ENCODE data around the gene USP13. TPM values are rescaled to one million over a fixed set of nuclear protein-coding genes. Genes with fewer than 3 reads are reported as not detected.

USP13 gene
- total and polyA plus RNA-seq, 5 donors from 2014 or later = 3.2 to 6.5 (median 3.7) TPM

- Histone ChIP-seq H3K27me3 (ENCODE audit: control insufficient read depth, insufficient read depth, low read length) (peaks cover 1% of the 10 kb centered on the region), H3K36me3 (ENCODE audit: control insufficient read depth, insufficient read depth, low read length) (no peaks in the 10 kb centered on the region), H3K4me3 (ENCODE audit: low read depth, low read length) (no peak overlapping the region), H3K27ac (ENCODE audit: insufficient read depth, low read length, poor library complexity, severe bottlenecking) (no peak overlapping the region), H3K4me1 (ENCODE audit: control insufficient read depth, insufficient read depth, low read length, poor library complexity, severe bottlenecking) (no peaks in the 10 kb centered on the region), H3K9me3 (ENCODE audit: control insufficient read depth in 2 of 2, low read length in 2 of 2) (no peaks in the 10 kb centered on the region)
- ATAC-seq (ENCODE audit: low read depth in 2 of 2) = no peak
- Mint-ChIP-seq H3K9me3 (peaks cover 0 to 2% (median 0%) of the 10 kb centered on the region in 7 donors), H3K4me1 (peaks cover 0 to 2% (median 0%) of the 10 kb centered on the region in 4 donors), H3K27ac (no peak overlapping the region), H3K27me3 (peaks cover 13% of the 10 kb centered on the region), H3K4me3 (no peak overlapping the region), H3K36me3 (no peaks in the 10 kb centered on the region)
- DNase-seq = no peak
Observed at GRCh38 chr3:179825527-179826246, 172.8 kb downstream of the USP13 start.

GRCh38 chr3:179826247-179826637 lies 173.4 kb downstream of the USP13 start:
- Mint-ChIP-seq H3K9me3 (no peaks in the 10 kb centered on the region), H3K27ac (no peak overlapping the region), H3K27me3 (peaks cover 9% of the 10 kb centered on the region), H3K36me3 (no peaks in the 10 kb centered on the region), H3K4me1 (peaks cover 0 to 2% (median 0%) of the 10 kb centered on the region in 4 donors), H3K4me3 (no peak overlapping the region)
- no peak overlapping the region for H3K4me3 ChIP-seq (ENCODE audit: low read depth, low read length)
- H3K4me1 ChIP-seq (ENCODE audit: control insufficient read depth, insufficient read depth, low read length, poor library complexity, severe bottlenecking) = no peaks in the 10 kb centered on the region
- ATAC-seq (ENCODE audit: low read depth in 2 of 2) = no peak
- H3K9me3 ChIP-seq (ENCODE audit: control insufficient read depth in 2 of 2, low read length in 2 of 2) = no peaks in the 10 kb centered on the region
- no peak for DNase-seq
- no peaks in the 10 kb centered on the region for H3K36me3 ChIP-seq (ENCODE audit: control insufficient read depth, insufficient read depth, low read length)
- H3K27me3 ChIP-seq (ENCODE audit: control insufficient read depth, insufficient read depth, low read length) = peaks cover 1% of the 10 kb centered on the region
- H3K27ac ChIP-seq (ENCODE audit: insufficient read depth, low read length, poor library complexity, severe bottlenecking) = no peak overlapping the region

GRCh38 chr3:179828738-179829137 lies 175.9 kb downstream of the USP13 start:
- ATAC-seq (ENCODE audit: low read depth in 2 of 2) (no peak), DNase-seq (no peak)
- H3K9me3 Mint-ChIP-seq = no peaks in the 10 kb centered on the region
- H3K27me3 Mint-ChIP-seq = peaks cover 9% of the 10 kb centered on the region
- Histone ChIP-seq H3K4me3 (ENCODE audit: low read depth, low read length) (no peak overlapping the region), H3K4me1 (ENCODE audit: control insufficient read depth, insufficient read depth, low read length, poor library complexity, severe bottlenecking) (no peaks in the 10 kb centered on the region), H3K27ac (ENCODE audit: insufficient read depth, low read length, poor library complexity, severe bottlenecking) (no peak overlapping the region), H3K27me3 (ENCODE audit: control insufficient read depth, insufficient read depth, low read length) (peaks cover 1% of the 10 kb centered on the region), H3K9me3 (ENCODE audit: control insufficient read depth in 2 of 2, low read length in 2 of 2) (no peaks in the 10 kb centered on the region), H3K36me3 (ENCODE audit: control insufficient read depth, insufficient read depth, low read length) (no peaks in the 10 kb centered on the region)
- H3K27ac Mint-ChIP-seq = no peak overlapping the region
- H3K4me3 Mint-ChIP-seq = no peak overlapping the region
- peaks cover 0 to 2% (median 0%) of the 10 kb centered on the region in 4 donors for H3K4me1 Mint-ChIP-seq
- no peaks in the 10 kb centered on the region for H3K36me3 Mint-ChIP-seq

GRCh38 chr3:179829401-179829800 lies 176.6 kb downstream of the USP13 start:
- ATAC-seq (ENCODE audit: low read depth in 2 of 2) = no peak
- Histone ChIP-seq H3K36me3 (ENCODE audit: control insufficient read depth, insufficient read depth, low read length) (no peaks in the 10 kb centered on the region), H3K4me3 (ENCODE audit: low read depth, low read length) (no peak overlapping the region), H3K27ac (ENCODE audit: insufficient read depth, low read length, poor library complexity, severe bottlenecking) (no peak overlapping the region), H3K27me3 (ENCODE audit: control insufficient read depth, insufficient read depth, low read length) (peaks cover 1% of the 10 kb centered on the region), H3K4me1 (ENCODE audit: control insufficient read depth, insufficient read depth, low read length, poor library complexity, severe bottlenecking) (no peaks in the 10 kb centered on the region), H3K9me3 (ENCODE audit: control insufficient read depth in 2 of 2, low read length in 2 of 2) (no peaks in the 10 kb centered on the region)
- no peaks in the 10 kb centered on the region for H3K36me3 Mint-ChIP-seq
- H3K9me3 Mint-ChIP-seq = no peaks in the 10 kb centered on the region
- H3K27me3 Mint-ChIP-seq = peaks cover 9% of the 10 kb centered on the region
- no peak for DNase-seq
- peaks cover 0 to 2% (median 0%) of the 10 kb centered on the region in 4 donors for H3K4me1 Mint-ChIP-seq
- no peak overlapping the region for H3K4me3 Mint-ChIP-seq
- H3K27ac Mint-ChIP-seq = no peak overlapping the region

- H3K4me3 Mint-ChIP-seq = no peak overlapping the region
- H3K27ac Mint-ChIP-seq = no peak overlapping the region
- H3K4me1 Mint-ChIP-seq = no peaks in the 10 kb centered on the region
- no peaks in the 10 kb centered on the region for H3K36me3 Mint-ChIP-seq
- H3K9me3 Mint-ChIP-seq = no peaks in the 10 kb centered on the region
- DNase-seq = no peak
- H3K27ac ChIP-seq (ENCODE audit: insufficient read depth, low read length, poor library complexity, severe bottlenecking) = no peak overlapping the region
- H3K27me3 ChIP-seq (ENCODE audit: control insufficient read depth, insufficient read depth, low read length) = peaks cover 1% of the 10 kb centered on the region
- H3K36me3 ChIP-seq (ENCODE audit: control insufficient read depth, insufficient read depth, low read length) = no peaks in the 10 kb centered on the region
- H3K9me3 ChIP-seq (ENCODE audit: control insufficient read depth in 2 of 2, low read length in 2 of 2) = no peaks in the 10 kb centered on the region
- peaks cover 5% of the 10 kb centered on the region for H3K27me3 Mint-ChIP-seq
- no peaks in the 10 kb centered on the region for H3K4me1 ChIP-seq (ENCODE audit: control insufficient read depth, insufficient read depth, low read length, poor library complexity, severe bottlenecking)
- no peak overlapping the region for H3K4me3 ChIP-seq (ENCODE audit: low read depth, low read length)
- no peak for ATAC-seq (ENCODE audit: low read depth in 2 of 2)
Observed at GRCh38 chr3:179832333-179832854, 179.6 kb downstream of the USP13 start.

GRCh38 chr3:179833294-179833693 lies 180.5 kb downstream of the USP13 start:
- Histone ChIP-seq H3K27ac (ENCODE audit: insufficient read depth, low read length, poor library complexity, severe bottlenecking) (no peak overlapping the region), H3K4me1 (ENCODE audit: control insufficient read depth, insufficient read depth, low read length, poor library complexity, severe bottlenecking) (no peaks in the 10 kb centered on the region), H3K9me3 (ENCODE audit: control insufficient read depth in 2 of 2, low read length in 2 of 2) (no peaks in the 10 kb centered on the region), H3K27me3 (ENCODE audit: control insufficient read depth, insufficient read depth, low read length) (peaks cover 1% of the 10 kb centered on the region), H3K36me3 (ENCODE audit: control insufficient read depth, insufficient read depth, low read length) (no peaks in the 10 kb centered on the region), H3K4me3 (ENCODE audit: low read depth, low read length) (no peak overlapping the region)
- Mint-ChIP-seq H3K36me3 (no peaks in the 10 kb centered on the region), H3K27me3 (peaks cover 5% of the 10 kb centered on the region), H3K4me3 (no peak overlapping the region), H3K4me1 (no peaks in the 10 kb centered on the region), H3K27ac (no peak overlapping the region), H3K9me3 (no peaks in the 10 kb centered on the region)
- DNase-seq = no peak
- ATAC-seq (ENCODE audit: low read depth in 2 of 2) = no peak

GRCh38 chr3:179837374-179837773 lies 184.5 kb downstream of the USP13 start:
- no peak for ATAC-seq (ENCODE audit: low read depth in 2 of 2)
- Mint-ChIP-seq H3K36me3 (no peaks in the 10 kb centered on the region), H3K4me1 (no peaks in the 10 kb centered on the region), H3K27me3 (no peaks in the 10 kb centered on the region), H3K9me3 (no peaks in the 10 kb centered on the region), H3K4me3 (no peak overlapping the region), H3K27ac (no peak overlapping the region)
- Histone ChIP-seq H3K36me3 (ENCODE audit: control insufficient read depth, insufficient read depth, low read length) (no peaks in the 10 kb centered on the region), H3K27ac (ENCODE audit: insufficient read depth, low read length, poor library complexity, severe bottlenecking) (no peak overlapping the region), H3K4me1 (ENCODE audit: control insufficient read depth, insufficient read depth, low read length, poor library complexity, severe bottlenecking) (no peaks in the 10 kb centered on the region), H3K9me3 (ENCODE audit: control insufficient read depth in 2 of 2, low read length in 2 of 2) (no peaks in the 10 kb centered on the region), H3K4me3 (ENCODE audit: low read depth, low read length) (no peak overlapping the region), H3K27me3 (ENCODE audit: control insufficient read depth, insufficient read depth, low read length) (no peaks in the 10 kb centered on the region)
- DNase-seq = peak in 1 of 3 donors; percentile 10
